Islet precursor cell (in vitro differentiated cells): ENCODE measurements around the gene TRANK1.

Source experiments
- DNase-seq: peaks from one replicate; pipeline ENCODE4 v3.0.0-alpha.2; 2018

Gene TRANK1

DNA sequence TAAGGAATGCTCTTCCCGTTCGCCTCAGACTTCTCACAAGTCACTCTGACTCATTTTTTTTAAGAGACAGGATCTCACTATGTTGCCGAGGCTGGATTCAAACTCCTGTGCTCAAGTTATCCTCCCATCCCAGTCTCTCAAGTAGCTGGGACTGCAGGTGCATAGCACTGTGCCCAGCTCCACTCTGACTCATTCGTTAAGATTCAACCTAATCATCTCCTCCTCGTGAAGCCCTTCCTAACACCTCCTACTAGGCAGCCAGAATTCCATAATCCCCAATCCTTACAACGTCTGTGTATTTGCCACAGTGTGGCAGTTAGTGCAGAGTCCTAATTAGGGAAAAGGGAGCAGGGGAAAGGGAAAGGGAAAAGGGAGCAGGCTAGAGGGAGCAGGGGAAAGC is 154.1 kb downstream of the TRANK1 start:
- no peak for DNase-seq

DNA sequence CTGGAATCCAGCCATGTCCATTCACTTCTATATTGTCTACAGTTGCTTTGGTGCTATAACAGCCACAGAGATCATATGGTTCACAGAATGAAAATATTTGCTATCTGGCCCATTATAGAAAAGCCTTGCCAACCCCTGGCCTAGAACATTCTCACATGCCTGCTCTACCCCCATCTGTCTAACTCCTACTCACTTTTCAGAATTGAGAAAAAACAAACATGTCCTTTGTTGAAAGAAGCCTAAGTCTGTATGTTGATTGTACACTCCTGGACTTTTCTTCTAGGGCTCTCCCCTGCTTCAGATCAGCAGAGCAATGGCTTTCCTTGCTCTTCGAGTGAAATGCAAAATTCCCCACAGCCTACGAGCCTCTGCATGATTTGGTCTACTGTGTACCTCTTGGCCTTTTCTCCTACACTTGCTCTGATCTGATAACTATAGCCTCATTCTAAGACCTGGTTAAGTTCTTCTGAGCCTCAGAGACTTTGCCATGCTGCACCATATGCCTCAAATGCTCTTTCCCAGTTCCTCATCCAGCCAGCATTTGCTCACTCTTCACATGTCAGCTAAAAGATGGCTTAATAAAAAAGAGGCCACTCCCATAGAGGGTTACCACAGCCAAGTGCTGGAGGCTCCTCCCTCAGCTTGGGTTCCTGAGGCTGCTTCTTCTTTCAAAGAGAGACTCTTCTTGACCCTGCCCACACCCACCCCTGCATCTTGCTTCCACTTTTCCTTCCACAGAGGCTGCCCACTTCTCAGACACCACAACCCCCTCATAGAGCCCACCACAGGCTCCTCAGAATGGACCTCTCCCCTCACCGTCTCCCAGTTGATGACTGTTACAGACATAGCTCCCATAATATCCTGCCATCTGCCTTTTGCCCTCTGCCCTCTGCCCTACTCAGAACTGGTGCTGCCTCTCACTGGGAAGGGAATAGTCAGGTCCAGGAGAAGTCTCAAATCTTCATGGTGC is 157.6 kb downstream of the TRANK1 start:
- no peak for DNase-seq

- no peak for DNase-seq
Measured at GRCh38 chr3:36784138-36784635, 160.7 kb downstream of the TRANK1 start.

- DNase-seq: no peak
Measured at GRCh38 chr3:36777424-36778218, 167.2 kb downstream of the TRANK1 start.
